Measurements from ENCODE around the gene EPHA6. TPM values are rescaled to one million over a fixed set of nuclear protein-coding genes. Genes with fewer than 3 reads are reported as not detected.

The EPHA6 gene
- total RNA-seq, 1 donor from 2014 or later, result 0.11 TPM

DNA sequence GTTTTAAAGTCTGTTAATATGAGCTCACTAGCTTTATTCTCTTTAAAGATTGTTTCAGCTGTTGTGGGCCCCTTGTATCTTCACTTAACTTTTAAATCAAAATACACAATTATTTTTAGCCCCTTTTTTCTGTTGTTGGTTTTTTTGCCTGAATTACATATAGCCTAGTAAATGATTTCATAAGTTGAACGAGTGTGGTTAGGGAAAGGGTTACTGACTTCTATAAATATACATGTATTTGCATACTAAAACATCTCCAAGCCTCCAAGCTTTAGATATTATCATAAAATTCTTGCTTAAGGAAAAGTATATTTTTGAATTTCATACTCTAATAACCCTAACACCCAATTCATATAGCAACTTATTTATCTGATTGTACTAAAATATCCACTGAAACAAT is 877.0 kb downstream of the EPHA6 start:
- Histone ChIP-seq H3K36me3 (no peaks in the 10 kb centered on the region), H2AFZ (replicated peaks) (no peak overlapping the region), H3K4me1 (no peaks in the 10 kb centered on the region), H3F3A (ENCODE audit: low read depth) (no peaks in the 10 kb centered on the region), H3K4me3 (no peak overlapping the region), H3K9me3 (ENCODE audit: low read depth) (no peaks in the 10 kb centered on the region), H4K20me1 (ENCODE audit: low read depth) (no peaks in the 10 kb centered on the region), H3K27me3 (no peaks in the 10 kb centered on the region), H3K4me2 (no peak overlapping the region), H3K27ac (no peak overlapping the region), H3K79me2 (ENCODE audit: low read depth) (no peaks in the 10 kb centered on the region), H3K9ac (no peak overlapping the region)
- Mint-ChIP-seq H3K27me3 (ENCODE audit: insufficient read depth, low read depth) (peaks cover 3% of the 10 kb centered on the region), H3K9me3 (no peaks in the 10 kb centered on the region), H3K36me3 (no peaks in the 10 kb centered on the region), H3K4me3 (no peak overlapping the region), H3K4me1 (no peaks in the 10 kb centered on the region), H3K27ac (no peak overlapping the region)
- no peak for DNase-seq (ENCODE audit: low spot score)
- TF ChIP-seq, protein P1, sequence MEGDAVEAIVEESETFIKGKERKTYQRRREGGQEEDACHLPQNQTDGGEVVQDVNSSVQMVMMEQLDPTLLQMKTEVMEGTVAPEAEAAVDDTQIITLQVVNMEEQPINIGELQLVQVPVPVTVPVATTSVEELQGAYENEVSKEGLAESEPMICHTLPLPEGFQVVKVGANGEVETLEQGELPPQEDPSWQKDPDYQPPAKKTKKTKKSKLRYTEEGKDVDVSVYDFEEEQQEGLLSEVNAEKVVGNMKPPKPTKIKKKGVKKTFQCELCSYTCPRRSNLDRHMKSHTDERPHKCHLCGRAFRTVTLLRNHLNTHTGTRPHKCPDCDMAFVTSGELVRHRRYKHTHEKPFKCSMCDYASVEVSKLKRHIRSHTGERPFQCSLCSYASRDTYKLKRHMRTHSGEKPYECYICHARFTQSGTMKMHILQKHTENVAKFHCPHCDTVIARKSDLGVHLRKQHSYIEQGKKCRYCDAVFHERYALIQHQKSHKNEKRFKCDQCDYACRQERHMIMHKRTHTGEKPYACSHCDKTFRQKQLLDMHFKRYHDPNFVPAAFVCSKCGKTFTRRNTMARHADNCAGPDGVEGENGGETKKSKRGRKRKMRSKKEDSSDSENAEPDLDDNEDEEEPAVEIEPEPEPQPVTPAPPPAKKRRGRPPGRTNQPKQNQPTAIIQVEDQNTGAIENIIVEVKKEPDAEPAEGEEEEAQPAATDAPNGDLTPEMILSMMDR (IDR thresholded peaks at IDR 0.05), result no peak
- TF ChIP-seq EZH2 (IDR thresholded peaks at IDR 0.05) (no peak), EZH2phosphoT487 (IDR thresholded peaks at IDR 0.05) (no peak)

DNA sequence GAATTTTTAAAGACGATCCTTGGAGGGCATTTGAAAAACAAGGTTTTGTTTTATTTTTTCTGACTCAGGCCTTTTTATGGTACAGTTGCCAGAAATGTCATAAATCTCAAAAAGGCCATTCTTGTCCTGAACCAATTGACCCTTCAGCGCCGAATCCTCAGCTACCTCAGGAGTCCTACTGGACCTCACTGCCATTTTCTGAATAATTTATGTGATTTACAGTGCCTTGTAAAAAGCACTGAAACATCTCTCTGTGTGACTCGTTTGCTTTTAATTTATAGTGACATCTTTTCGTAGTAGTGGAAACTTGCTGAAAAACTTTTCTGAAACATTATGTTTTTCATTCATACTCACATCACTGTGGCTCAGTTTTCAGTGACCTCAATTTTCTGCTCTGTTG is 878.0 kb downstream of the EPHA6 start:
- H3K4me1 ChIP-seq, result no peaks in the 10 kb centered on the region
- H3K4me3 ChIP-seq, result no peak overlapping the region
- no peak for DNase-seq (ENCODE audit: low spot score)
- H3K4me1 Mint-ChIP-seq, result no peaks in the 10 kb centered on the region
- no peaks in the 10 kb centered on the region for H3K79me2 ChIP-seq (ENCODE audit: low read depth)
- H3K9me3 Mint-ChIP-seq, result no peaks in the 10 kb centered on the region
- H3K27me3 ChIP-seq, result no peaks in the 10 kb centered on the region
- H3K36me3 Mint-ChIP-seq, result no peaks in the 10 kb centered on the region
- no peak overlapping the region for H3K4me3 Mint-ChIP-seq
- H4K20me1 ChIP-seq (ENCODE audit: low read depth), result no peaks in the 10 kb centered on the region
- H3K9me3 ChIP-seq (ENCODE audit: low read depth), result no peaks in the 10 kb centered on the region
- H3K36me3 ChIP-seq, result no peaks in the 10 kb centered on the region
- H3K4me2 ChIP-seq, result no peak overlapping the region
- no peak overlapping the region for H2AFZ ChIP-seq (replicated peaks)
- no peak overlapping the region for H3K27ac ChIP-seq
- H3K9ac ChIP-seq, result no peak overlapping the region
- TF ChIP-seq EZH2 (IDR thresholded peaks at IDR 0.05), result no peak
- TF ChIP-seq, protein P1 (IDR thresholded peaks at IDR 0.05), result no peak
- peaks cover 3% of the 10 kb centered on the region for H3K27me3 Mint-ChIP-seq (ENCODE audit: insufficient read depth, low read depth)
- H3K27ac Mint-ChIP-seq, result no peak overlapping the region
- H3F3A ChIP-seq (ENCODE audit: low read depth), result no peaks in the 10 kb centered on the region

DNA sequence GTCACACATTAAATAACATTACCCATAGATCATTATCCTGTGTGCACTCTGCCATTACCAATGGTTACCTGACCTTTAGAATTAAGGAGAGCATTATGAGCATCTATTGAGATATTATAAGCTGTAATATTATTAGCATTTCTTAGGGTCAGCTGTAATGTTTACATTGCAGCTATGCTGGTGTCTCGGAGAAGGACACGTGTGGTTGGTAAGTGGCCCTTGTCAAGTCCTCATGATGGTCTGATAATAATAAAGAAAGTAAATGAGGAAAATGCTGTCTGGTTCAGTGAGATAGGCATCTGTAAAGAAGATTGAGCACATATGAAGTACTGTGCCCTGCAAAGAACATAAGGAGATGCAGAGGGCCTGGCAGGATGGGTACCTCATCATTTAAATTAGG is 878.4 kb downstream of the EPHA6 start:
- no peak overlapping the region for H3K4me3 ChIP-seq
- H3K9ac ChIP-seq, result no peak overlapping the region
- H3K4me2 ChIP-seq, result no peak overlapping the region
- H3K79me2 ChIP-seq (ENCODE audit: low read depth), result no peaks in the 10 kb centered on the region
- no peaks in the 10 kb centered on the region for H3K36me3 Mint-ChIP-seq
- no peaks in the 10 kb centered on the region for H3K36me3 ChIP-seq
- no peaks in the 10 kb centered on the region for H3K9me3 ChIP-seq (ENCODE audit: low read depth)
- H3K9me3 Mint-ChIP-seq, result no peaks in the 10 kb centered on the region
- no peaks in the 10 kb centered on the region for H3K4me1 ChIP-seq
- H3K27ac Mint-ChIP-seq, result no peak overlapping the region
- H3K4me1 Mint-ChIP-seq, result no peaks in the 10 kb centered on the region
- peaks cover 3% of the 10 kb centered on the region for H3K27me3 Mint-ChIP-seq (ENCODE audit: insufficient read depth, low read depth)
- H3K4me3 Mint-ChIP-seq, result no peak overlapping the region
- H3K27ac ChIP-seq, result no peak overlapping the region
- H2AFZ ChIP-seq (replicated peaks), result no peak overlapping the region
- H3F3A ChIP-seq (ENCODE audit: low read depth), result no peaks in the 10 kb centered on the region
- DNase-seq (ENCODE audit: low spot score), result no peak
- H3K27me3 ChIP-seq, result no peaks in the 10 kb centered on the region
- TF ChIP-seq EZH2phosphoT487 (IDR thresholded peaks at IDR 0.05), result no peak
- no peak for TF ChIP-seq EZH2 (IDR thresholded peaks at IDR 0.05)
- TF ChIP-seq, protein P1 (IDR thresholded peaks at IDR 0.05), result no peak
- no peaks in the 10 kb centered on the region for H4K20me1 ChIP-seq (ENCODE audit: low read depth)

DNA sequence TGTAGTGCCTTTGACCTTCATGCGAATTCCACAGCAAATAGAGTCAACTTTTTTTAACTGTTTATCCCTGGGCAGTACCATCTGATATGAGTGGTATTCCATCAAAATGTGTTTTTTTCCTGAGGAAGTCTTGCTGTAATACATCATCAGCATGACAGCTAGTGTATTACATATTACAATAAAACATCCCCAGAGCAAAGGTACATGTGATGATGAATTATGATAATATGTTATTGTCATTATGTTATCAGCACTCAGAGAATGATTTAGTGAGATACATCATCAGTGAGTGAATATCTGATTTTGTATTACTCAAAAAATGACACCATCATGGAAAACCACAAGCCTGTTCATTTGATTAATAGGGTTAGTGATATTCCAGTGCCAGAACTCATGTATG is 880.5 kb downstream of the EPHA6 start:
- H3K4me1 Mint-ChIP-seq, result no peaks in the 10 kb centered on the region

More for the DNA sequence above, 880.5 kb downstream of the EPHA6 start:
- Histone ChIP-seq H2AFZ (replicated peaks) (no peak overlapping the region), H3K36me3 (no peaks in the 10 kb centered on the region), H3K9me3 (ENCODE audit: low read depth) (no peaks in the 10 kb centered on the region), H3K79me2 (ENCODE audit: low read depth) (no peaks in the 10 kb centered on the region), H3K4me3 (no peak overlapping the region), H3F3A (ENCODE audit: low read depth) (no peaks in the 10 kb centered on the region), H3K27ac (no peak overlapping the region), H3K9ac (no peak overlapping the region), H4K20me1 (ENCODE audit: low read depth) (no peaks in the 10 kb centered on the region), H3K4me2 (no peak overlapping the region), H3K27me3 (no peaks in the 10 kb centered on the region), H3K4me1 (no peaks in the 10 kb centered on the region)
- TF ChIP-seq, protein P1 (IDR thresholded peaks at IDR 0.05), result no peak
- TF ChIP-seq EZH2 (IDR thresholded peaks at IDR 0.05), result no peak
- no peak for TF ChIP-seq EZH2phosphoT487 (IDR thresholded peaks at IDR 0.05)
- no peak for DNase-seq (ENCODE audit: low spot score)
- Mint-ChIP-seq H3K27me3 (ENCODE audit: insufficient read depth, low read depth) (peaks cover 3% of the 10 kb centered on the region), H3K36me3 (no peaks in the 10 kb centered on the region), H3K4me3 (no peak overlapping the region), H3K27ac (no peak overlapping the region), H3K9me3 (no peaks in the 10 kb centered on the region)

All from neural progenitor cell (in vitro differentiated cells).